ENCODE results near the gene PLCB1. TPM values are rescaled to one million over a fixed set of nuclear protein-coding genes. Genes with fewer than 3 reads are reported as not detected.
A peak's percentile ranks its signal among the peaks of the same experiment; 100 is the strongest.

PLCB1 gene
- total and polyA plus RNA-seq, 3 experiments from 2014 or later: 8.5 to 9.9 (median 8.8) TPM

GRCh38 chr20:8471465-8471864, 339.4 kb downstream of the PLCB1 start:
- Histone ChIP-seq H3K4me1 (ENCODE audit: insufficient read depth, low read length) (no peaks in the 10 kb centered on the region), H3K27ac (ENCODE audit: low read depth, low read length) (no peak overlapping the region), H3K9me3 (ENCODE audit: low read length) (no peaks in the 10 kb centered on the region), H3K4me3 (ENCODE audit: low read length) (no peak overlapping the region), H3K36me3 (ENCODE audit: insufficient read depth, low read length) (no peaks in the 10 kb centered on the region), H3K27me3 (ENCODE audit: insufficient read depth, low read length, poor library complexity, severe bottlenecking) (no peaks in the 10 kb centered on the region)
- DNase-seq: no peak
- CTCF ChIA-PET: no interaction called here
- POLR2A ChIA-PET: no interaction called here
- Mint-ChIP-seq H3K4me1 (peaks cover 0 to 16% (median 0%) of the 10 kb centered on the region in 3 donors), H3K27ac (no peak overlapping the region), H3K9me3 (peaks cover 0 to 2% (median 0%) of the 10 kb centered on the region in 5 donors), H3K27me3 (no peaks in the 10 kb centered on the region), H3K4me3 (no peak overlapping the region), H3K36me3 (no peaks in the 10 kb centered on the region)

DNA sequence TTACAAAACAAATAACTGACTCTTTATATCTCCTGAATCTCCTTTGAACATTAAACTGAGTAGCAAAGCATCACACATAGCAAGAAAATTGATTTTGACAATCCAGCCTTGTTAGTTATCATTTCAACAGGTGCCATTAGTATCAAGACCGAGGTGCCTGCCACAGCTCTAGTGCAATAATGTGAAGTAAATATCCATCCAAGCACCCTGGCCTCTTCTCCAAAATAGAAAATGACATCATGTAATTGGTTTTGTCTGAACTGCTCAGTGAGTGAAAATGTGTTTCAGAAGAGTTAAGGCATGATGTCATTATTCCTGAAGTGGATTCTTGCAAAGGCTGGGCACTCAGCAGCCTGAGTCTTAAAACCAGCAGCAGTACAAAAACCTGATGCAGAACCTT, 341.4 kb downstream of the PLCB1 start:
- Mint-ChIP-seq H3K4me1 (peaks cover 0 to 14% (median 0%) of the 10 kb centered on the region in 3 donors), H3K27ac (no peak overlapping the region), H3K36me3 (no peaks in the 10 kb centered on the region), H3K9me3 (no peaks in the 10 kb centered on the region), H3K4me3 (no peak overlapping the region), H3K27me3 (no peaks in the 10 kb centered on the region)
- DNase-seq: no peak
- ChIA-PET CTCF (no interaction called here), POLR2A (no interaction called here)
- no peaks in the 10 kb centered on the region for H3K4me1 ChIP-seq (ENCODE audit: insufficient read depth, low read length)
- no peak overlapping the region for H3K4me3 ChIP-seq (ENCODE audit: low read length)
- no peaks in the 10 kb centered on the region for H3K9me3 ChIP-seq (ENCODE audit: low read length)
- no peaks in the 10 kb centered on the region for H3K36me3 ChIP-seq (ENCODE audit: insufficient read depth, low read length)
- H3K27ac ChIP-seq (ENCODE audit: low read depth, low read length): no peak overlapping the region
- H3K27me3 ChIP-seq (ENCODE audit: insufficient read depth, low read length, poor library complexity, severe bottlenecking): no peaks in the 10 kb centered on the region

GRCh38 chr20:8474027-8474668, 342.1 kb downstream of the PLCB1 start:
- Histone ChIP-seq H3K27ac (ENCODE audit: low read depth, low read length) (no peak overlapping the region), H3K4me3 (ENCODE audit: low read length) (no peak overlapping the region), H3K9me3 (ENCODE audit: low read length) (no peaks in the 10 kb centered on the region), H3K27me3 (ENCODE audit: insufficient read depth, low read length, poor library complexity, severe bottlenecking) (no peaks in the 10 kb centered on the region), H3K4me1 (ENCODE audit: insufficient read depth, low read length) (no peaks in the 10 kb centered on the region), H3K36me3 (ENCODE audit: insufficient read depth, low read length) (no peaks in the 10 kb centered on the region)
- Mint-ChIP-seq H3K27ac (no peak overlapping the region), H3K4me1 (peaks cover 0 to 14% (median 0%) of the 10 kb centered on the region in 3 donors), H3K36me3 (no peaks in the 10 kb centered on the region), H3K27me3 (no peaks in the 10 kb centered on the region), H3K9me3 (no peaks in the 10 kb centered on the region), H3K4me3 (no peak overlapping the region)
- no peak for DNase-seq
- ChIA-PET CTCF (no interaction called here), POLR2A (no interaction called here)

- H3K27me3 Mint-ChIP-seq: no peaks in the 10 kb centered on the region
- ChIA-PET CTCF (no interaction called here), POLR2A (no interaction called here)
- no peaks in the 10 kb centered on the region for H3K9me3 ChIP-seq (ENCODE audit: low read length)
- H3K27me3 ChIP-seq (ENCODE audit: insufficient read depth, low read length, poor library complexity, severe bottlenecking): no peaks in the 10 kb centered on the region
- H3K36me3 ChIP-seq (ENCODE audit: insufficient read depth, low read length): no peaks in the 10 kb centered on the region
- no peak overlapping the region for H3K27ac ChIP-seq (ENCODE audit: low read depth, low read length)
- no peaks in the 10 kb centered on the region for H3K36me3 Mint-ChIP-seq
- H3K4me1 ChIP-seq (ENCODE audit: insufficient read depth, low read length): no peaks in the 10 kb centered on the region
- H3K4me3 ChIP-seq (ENCODE audit: low read length): no peak overlapping the region
- no peak for DNase-seq
- H3K9me3 Mint-ChIP-seq: no peaks in the 10 kb centered on the region
- peaks cover 0 to 22% (median 0%) of the 10 kb centered on the region in 3 donors for H3K4me1 Mint-ChIP-seq
- H3K4me3 Mint-ChIP-seq: no peak overlapping the region
- peak overlapping the region in 1 of 8 donors; percentile 55 for H3K27ac Mint-ChIP-seq
Measured at GRCh38 chr20:8476021-8476420, 344.0 kb downstream of the PLCB1 start.

DNA sequence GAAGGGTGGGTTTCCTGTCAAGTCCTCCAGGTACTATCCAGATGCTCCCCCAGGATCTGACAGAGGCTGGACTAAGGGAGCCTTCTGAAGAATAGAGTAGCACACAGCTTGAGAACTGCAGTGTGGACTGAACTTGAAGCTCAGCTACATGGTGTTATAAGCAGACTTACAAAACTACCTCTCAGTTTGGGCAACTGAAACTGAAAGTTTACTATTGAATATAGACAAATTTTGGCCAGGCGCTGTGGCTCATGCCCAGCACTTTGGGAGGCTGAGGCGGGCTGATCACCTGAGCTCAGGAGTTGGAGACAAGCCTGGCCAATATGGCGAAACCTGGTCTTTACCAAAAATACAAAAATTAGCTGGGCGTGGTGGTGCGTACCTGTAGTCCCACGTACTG, 348.5 kb downstream of the PLCB1 start:
- Mint-ChIP-seq H3K9me3 (no peaks in the 10 kb centered on the region), H3K4me1 (peaks cover 3 to 16% (median 6%) of the 10 kb centered on the region in 3 donors), H3K4me3 (no peak overlapping the region), H3K27me3 (no peaks in the 10 kb centered on the region), H3K27ac (no peak overlapping the region), H3K36me3 (no peaks in the 10 kb centered on the region)
- no peak for DNase-seq
- no peak overlapping the region for H3K4me3 ChIP-seq (ENCODE audit: low read length)
- POLR2A ChIA-PET: no interaction called here
- H3K27me3 ChIP-seq (ENCODE audit: insufficient read depth, low read length, poor library complexity, severe bottlenecking): no peaks in the 10 kb centered on the region
- H3K9me3 ChIP-seq (ENCODE audit: low read length): no peaks in the 10 kb centered on the region
- no peaks in the 10 kb centered on the region for H3K36me3 ChIP-seq (ENCODE audit: insufficient read depth, low read length)
- no peak overlapping the region for H3K27ac ChIP-seq (ENCODE audit: low read depth, low read length)
- H3K4me1 ChIP-seq (ENCODE audit: insufficient read depth, low read length): no peaks in the 10 kb centered on the region
- CTCF ChIA-PET: no interaction called here

- Mint-ChIP-seq H3K27ac (no peak overlapping the region), H3K4me1 (peaks cover 3 to 6% (median 3%) of the 10 kb centered on the region in 3 donors), H3K36me3 (no peaks in the 10 kb centered on the region), H3K4me3 (no peak overlapping the region), H3K9me3 (no peaks in the 10 kb centered on the region), H3K27me3 (no peaks in the 10 kb centered on the region)
- Histone ChIP-seq H3K27ac (ENCODE audit: low read depth, low read length) (no peak overlapping the region), H3K4me1 (ENCODE audit: insufficient read depth, low read length) (no peaks in the 10 kb centered on the region), H3K36me3 (ENCODE audit: insufficient read depth, low read length) (no peaks in the 10 kb centered on the region), H3K27me3 (ENCODE audit: insufficient read depth, low read length, poor library complexity, severe bottlenecking) (no peaks in the 10 kb centered on the region), H3K9me3 (ENCODE audit: low read length) (no peaks in the 10 kb centered on the region), H3K4me3 (ENCODE audit: low read length) (no peak overlapping the region)
- POLR2A ChIA-PET: no interaction called here
- no peak for DNase-seq
- CTCF ChIA-PET: no interaction called here
Measured at GRCh38 chr20:8487696-8488095, 355.6 kb downstream of the PLCB1 start.

GRCh38 chr20:8489094-8489883, 357.2 kb downstream of the PLCB1 start:
- no peak for DNase-seq
- no peak overlapping the region for H3K27ac Mint-ChIP-seq
- CTCF ChIA-PET: no interaction called here

GRCh38 chr20:8490076-8490830, 358.2 kb downstream of the PLCB1 start:
- Histone ChIP-seq H3K27me3 (ENCODE audit: insufficient read depth, low read length, poor library complexity, severe bottlenecking) (no peaks in the 10 kb centered on the region), H3K36me3 (ENCODE audit: insufficient read depth, low read length) (no peaks in the 10 kb centered on the region), H3K9me3 (ENCODE audit: low read length) (no peaks in the 10 kb centered on the region), H3K4me1 (ENCODE audit: insufficient read depth, low read length) (no peaks in the 10 kb centered on the region), H3K4me3 (ENCODE audit: low read length) (no peak overlapping the region), H3K27ac (ENCODE audit: low read depth, low read length) (no peak overlapping the region)
- ChIA-PET CTCF (no interaction called here), POLR2A (no interaction called here)
- no peaks in the 10 kb centered on the region for H3K27me3 Mint-ChIP-seq
- no peaks in the 10 kb centered on the region for H3K9me3 Mint-ChIP-seq
- H3K27ac Mint-ChIP-seq: no peak overlapping the region
- H3K4me3 Mint-ChIP-seq: no peak overlapping the region
- DNase-seq: no peak
- no peaks in the 10 kb centered on the region for H3K36me3 Mint-ChIP-seq
- H3K4me1 Mint-ChIP-seq: peaks cover 0 to 3% (median 0%) of the 10 kb centered on the region in 3 donors

More at GRCh38 chr20:8489094-8489883, 357.2 kb downstream of the PLCB1 start:
- H3K4me1 ChIP-seq (ENCODE audit: insufficient read depth, low read length): no peaks in the 10 kb centered on the region
- Mint-ChIP-seq H3K27me3 (no peaks in the 10 kb centered on the region), H3K4me3 (no peak overlapping the region), H3K36me3 (no peaks in the 10 kb centered on the region), H3K4me1 (peaks cover 3 to 6% (median 3%) of the 10 kb centered on the region in 3 donors), H3K9me3 (no peaks in the 10 kb centered on the region)
- no peaks in the 10 kb centered on the region for H3K36me3 ChIP-seq (ENCODE audit: insufficient read depth, low read length)
- no peak overlapping the region for H3K27ac ChIP-seq (ENCODE audit: low read depth, low read length)
- POLR2A ChIA-PET: no interaction called here
- H3K4me3 ChIP-seq (ENCODE audit: low read length): no peak overlapping the region
- H3K9me3 ChIP-seq (ENCODE audit: low read length): no peaks in the 10 kb centered on the region
- H3K27me3 ChIP-seq (ENCODE audit: insufficient read depth, low read length, poor library complexity, severe bottlenecking): no peaks in the 10 kb centered on the region
